Activated T-cell treated with anti-CD3 and anti-CD28 coated beads, Interleukin-2, amount 50 U/mL, for 24 hours (primary cell): ENCODE data around the gene SLC35F1.

Source experiments
- DNase-seq: peaks from one replicate; pipeline ENCODE4 v3.0.0-alpha.2; 2020
- H3K27ac Mint-ChIP-seq: 2 replicates; pipeline ENCODE4 v1.8.0; 2020; ENCODE audit warnings: mild to moderate bottlenecking, mixed read lengths
- H3K27me3 Mint-ChIP-seq: 2 replicates; pipeline ENCODE4 v1.8.0; 2020; ENCODE audit warnings: mixed read lengths
- H3K36me3 Mint-ChIP-seq: 2 replicates; pipeline ENCODE4 v1.8.0; 2020; ENCODE audit warnings: low read depth, mixed read lengths
- H3K4me1 Mint-ChIP-seq: 2 replicates; pipeline ENCODE4 v1.8.0; 2020; ENCODE audit warnings: low read depth, mixed read lengths
- H3K4me3 Mint-ChIP-seq: 2 replicates; pipeline ENCODE4 v1.8.0; 2020; ENCODE audit warnings: mild to moderate bottlenecking, moderate library complexity, mixed read lengths
- H3K9me3 Mint-ChIP-seq: 2 replicates; pipeline ENCODE4 v1.8.0; 2020; ENCODE audit warnings: mixed read lengths

The SLC35F1 gene

GRCh38 chr6:117915846-117916245 lies 8.8 kb downstream of the SLC35F1 start:
- Mint-ChIP-seq H3K27ac (no peak overlapping the region), H3K27me3 (peaks cover 20% of the 10 kb centered on the region), H3K9me3 (no peaks in the 10 kb centered on the region), H3K4me3 (no peak overlapping the region), H3K36me3 (no peaks in the 10 kb centered on the region), H3K4me1 (no peaks in the 10 kb centered on the region)
- no peak for DNase-seq

GRCh38 chr6:117916483-117916882 lies 9.4 kb downstream of the SLC35F1 start:
- H3K4me3 Mint-ChIP-seq, result no peak overlapping the region
- H3K27me3 Mint-ChIP-seq, result peaks cover 20% of the 10 kb centered on the region
- no peaks in the 10 kb centered on the region for H3K36me3 Mint-ChIP-seq
- no peak overlapping the region for H3K27ac Mint-ChIP-seq
- H3K4me1 Mint-ChIP-seq, result no peaks in the 10 kb centered on the region
- no peaks in the 10 kb centered on the region for H3K9me3 Mint-ChIP-seq
- DNase-seq, result no peak

- no peaks in the 10 kb centered on the region for H3K9me3 Mint-ChIP-seq
- no peaks in the 10 kb centered on the region for H3K36me3 Mint-ChIP-seq
- no peak overlapping the region for H3K4me3 Mint-ChIP-seq
- H3K27ac Mint-ChIP-seq, result no peak overlapping the region
- H3K4me1 Mint-ChIP-seq, result no peaks in the 10 kb centered on the region
- no peak for DNase-seq
- peaks cover 15% of the 10 kb centered on the region for H3K27me3 Mint-ChIP-seq
Measured at GRCh38 chr6:117917176-117917575, 10.1 kb downstream of the SLC35F1 start.

- Mint-ChIP-seq H3K36me3 (no peaks in the 10 kb centered on the region), H3K27me3 (peaks cover 6% of the 10 kb centered on the region), H3K4me3 (no peak overlapping the region), H3K4me1 (no peaks in the 10 kb centered on the region), H3K27ac (no peak overlapping the region), H3K9me3 (no peaks in the 10 kb centered on the region)
- DNase-seq, result no peak
Measured at GRCh38 chr6:117918454-117918853, 11.4 kb downstream of the SLC35F1 start.

DNA sequence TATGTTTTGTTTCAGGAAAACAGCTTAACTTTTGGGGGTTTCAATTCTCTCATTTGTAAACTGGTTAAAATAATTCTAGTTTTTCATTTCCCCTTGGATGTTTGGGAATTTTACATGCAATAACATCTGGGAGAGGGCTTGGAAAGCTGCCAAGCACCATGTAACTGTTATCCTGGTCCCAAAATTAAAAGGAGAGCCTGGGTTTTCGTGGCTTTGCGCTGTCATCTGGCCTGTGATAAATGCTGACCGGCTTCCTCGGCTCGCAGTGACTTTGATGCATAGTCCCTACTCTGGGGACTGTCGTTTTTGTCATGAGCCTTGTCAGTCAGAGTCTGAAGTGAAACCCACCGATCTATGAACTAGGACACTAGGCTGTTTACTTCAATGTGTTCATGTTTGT lies 12.2 kb downstream of the SLC35F1 start:
- no peaks in the 10 kb centered on the region for H3K9me3 Mint-ChIP-seq
- H3K27ac Mint-ChIP-seq, result no peak overlapping the region

GRCh38 chr6:117919775-117920729 lies 13.0 kb downstream of the SLC35F1 start:
- Mint-ChIP-seq H3K27me3 (peaks cover 6% of the 10 kb centered on the region), H3K4me3 (no peak overlapping the region), H3K9me3 (no peaks in the 10 kb centered on the region), H3K36me3 (no peaks in the 10 kb centered on the region), H3K27ac (no peak overlapping the region), H3K4me1 (no peaks in the 10 kb centered on the region)
- no peak for DNase-seq

More for the DNA sequence above, 12.2 kb downstream of the SLC35F1 start:
- Mint-ChIP-seq H3K27me3 (peaks cover 6% of the 10 kb centered on the region), H3K36me3 (no peaks in the 10 kb centered on the region), H3K4me1 (no peaks in the 10 kb centered on the region), H3K4me3 (no peak overlapping the region)
- DNase-seq, result no peak

GRCh38 chr6:117924690-117925089 lies 17.6 kb downstream of the SLC35F1 start:
- H3K36me3 Mint-ChIP-seq, result no peaks in the 10 kb centered on the region
- H3K9me3 Mint-ChIP-seq, result peaks cover 15% of the 10 kb centered on the region
- peaks cover 17% of the 10 kb centered on the region for H3K27me3 Mint-ChIP-seq
- no peak overlapping the region for H3K4me3 Mint-ChIP-seq
- H3K27ac Mint-ChIP-seq, result no peak overlapping the region
- no peak for DNase-seq
- no peaks in the 10 kb centered on the region for H3K4me1 Mint-ChIP-seq

DNA sequence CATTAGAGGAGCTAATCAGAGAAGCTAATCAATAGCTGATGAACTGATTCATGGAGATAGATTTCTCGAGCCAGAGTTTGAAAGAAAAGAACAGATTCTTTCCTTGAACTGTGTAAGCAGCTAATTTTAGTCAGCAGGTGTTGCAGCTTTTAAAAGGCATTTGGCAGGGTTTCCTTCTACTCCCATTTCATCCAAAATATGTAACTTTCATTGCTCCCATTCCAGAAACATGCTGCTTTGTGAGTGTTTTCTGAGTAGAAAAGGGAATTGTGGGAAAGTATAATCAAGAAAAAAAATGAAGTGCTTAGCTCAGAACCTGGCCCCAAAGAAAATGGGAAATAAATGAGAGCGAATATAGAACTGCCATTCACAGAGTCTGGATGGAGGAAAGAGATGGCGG lies 20.8 kb downstream of the SLC35F1 start:
- Mint-ChIP-seq H3K4me1 (no peaks in the 10 kb centered on the region), H3K27me3 (peaks cover 10% of the 10 kb centered on the region), H3K4me3 (no peak overlapping the region), H3K36me3 (no peaks in the 10 kb centered on the region), H3K27ac (no peak overlapping the region), H3K9me3 (peaks cover 20% of the 10 kb centered on the region)
- no peak for DNase-seq

GRCh38 chr6:117928833-117929232 lies 21.8 kb downstream of the SLC35F1 start:
- Mint-ChIP-seq H3K4me1 (no peaks in the 10 kb centered on the region), H3K9me3 (peaks cover 20% of the 10 kb centered on the region), H3K27ac (no peak overlapping the region), H3K27me3 (peaks cover 13% of the 10 kb centered on the region), H3K4me3 (no peak overlapping the region), H3K36me3 (no peaks in the 10 kb centered on the region)
- no peak for DNase-seq

DNA sequence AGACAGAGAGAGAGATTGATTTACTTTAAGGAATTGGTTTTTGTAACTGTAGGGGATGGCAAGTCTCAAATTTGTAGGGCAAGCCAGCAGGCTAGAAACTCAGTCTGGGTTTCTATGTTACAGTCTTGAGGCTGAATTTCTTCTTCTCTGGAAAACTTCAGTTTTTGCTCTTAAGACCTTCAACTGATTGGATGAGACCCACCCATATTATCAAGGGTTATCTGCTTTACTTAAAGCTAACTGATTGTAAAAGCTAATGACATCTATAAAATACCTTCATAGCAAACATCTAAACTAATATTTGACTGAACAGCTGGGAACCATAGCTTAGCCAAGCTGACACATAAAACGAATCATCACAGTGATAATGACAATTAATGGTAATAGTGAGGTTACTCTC lies 22.4 kb downstream of the SLC35F1 start:
- H3K27me3 Mint-ChIP-seq, result peaks cover 17% of the 10 kb centered on the region
- H3K9me3 Mint-ChIP-seq, result peaks cover 20% of the 10 kb centered on the region

DNA sequence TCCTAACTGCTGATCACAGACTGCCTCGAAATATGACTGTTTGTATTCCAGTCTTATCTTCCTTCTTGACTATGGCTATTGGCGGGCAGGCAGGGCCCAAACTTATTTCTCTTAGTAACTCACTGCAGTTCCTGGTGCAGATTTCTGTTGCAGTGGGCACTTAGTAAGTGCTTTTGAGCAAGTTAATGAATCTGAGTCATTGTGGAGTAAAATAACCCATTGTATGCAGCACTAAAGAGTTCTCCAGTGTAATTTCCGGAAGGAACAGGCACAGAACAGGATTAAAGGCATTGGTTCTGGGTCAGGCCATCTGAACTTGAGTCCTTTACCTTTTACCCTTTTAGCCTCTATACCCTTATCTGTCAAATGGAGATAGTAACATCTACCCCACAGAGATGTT lies 23.6 kb downstream of the SLC35F1 start:
- H3K27ac Mint-ChIP-seq, result no peak overlapping the region
- no peak overlapping the region for H3K4me3 Mint-ChIP-seq
- no peak for DNase-seq
- no peaks in the 10 kb centered on the region for H3K4me1 Mint-ChIP-seq
- H3K36me3 Mint-ChIP-seq, result no peaks in the 10 kb centered on the region
- H3K27me3 Mint-ChIP-seq, result peaks cover 17% of the 10 kb centered on the region
- H3K9me3 Mint-ChIP-seq, result peaks cover 20% of the 10 kb centered on the region

More for the DNA sequence above, 22.4 kb downstream of the SLC35F1 start:
- no peak for DNase-seq
- no peaks in the 10 kb centered on the region for H3K36me3 Mint-ChIP-seq
- H3K27ac Mint-ChIP-seq, result no peak overlapping the region
- no peaks in the 10 kb centered on the region for H3K4me1 Mint-ChIP-seq
- H3K4me3 Mint-ChIP-seq, result no peak overlapping the region

- Mint-ChIP-seq H3K4me3 (no peak overlapping the region), H3K27me3 (peaks cover 11% of the 10 kb centered on the region), H3K9me3 (peaks cover 20% of the 10 kb centered on the region), H3K27ac (no peak overlapping the region), H3K4me1 (no peaks in the 10 kb centered on the region), H3K36me3 (no peaks in the 10 kb centered on the region)
- DNase-seq, result no peak
Measured at GRCh38 chr6:117932001-117932400, 24.9 kb downstream of the SLC35F1 start.

GRCh38 chr6:117932676-117933075 lies 25.6 kb downstream of the SLC35F1 start:
- no peak overlapping the region for H3K27ac Mint-ChIP-seq
- peaks cover 17% of the 10 kb centered on the region for H3K9me3 Mint-ChIP-seq
- H3K4me1 Mint-ChIP-seq, result no peaks in the 10 kb centered on the region
- no peak for DNase-seq
- no peaks in the 10 kb centered on the region for H3K36me3 Mint-ChIP-seq
- peaks cover 11% of the 10 kb centered on the region for H3K27me3 Mint-ChIP-seq
- no peak overlapping the region for H3K4me3 Mint-ChIP-seq

GRCh38 chr6:117933471-117933870 lies 26.4 kb downstream of the SLC35F1 start:
- no peaks in the 10 kb centered on the region for H3K4me1 Mint-ChIP-seq
- peaks cover 15% of the 10 kb centered on the region for H3K9me3 Mint-ChIP-seq
- H3K4me3 Mint-ChIP-seq, result no peak overlapping the region
- H3K36me3 Mint-ChIP-seq, result no peaks in the 10 kb centered on the region
- DNase-seq, result no peak
- H3K27me3 Mint-ChIP-seq, result peaks cover 10% of the 10 kb centered on the region
- no peak overlapping the region for H3K27ac Mint-ChIP-seq

DNA sequence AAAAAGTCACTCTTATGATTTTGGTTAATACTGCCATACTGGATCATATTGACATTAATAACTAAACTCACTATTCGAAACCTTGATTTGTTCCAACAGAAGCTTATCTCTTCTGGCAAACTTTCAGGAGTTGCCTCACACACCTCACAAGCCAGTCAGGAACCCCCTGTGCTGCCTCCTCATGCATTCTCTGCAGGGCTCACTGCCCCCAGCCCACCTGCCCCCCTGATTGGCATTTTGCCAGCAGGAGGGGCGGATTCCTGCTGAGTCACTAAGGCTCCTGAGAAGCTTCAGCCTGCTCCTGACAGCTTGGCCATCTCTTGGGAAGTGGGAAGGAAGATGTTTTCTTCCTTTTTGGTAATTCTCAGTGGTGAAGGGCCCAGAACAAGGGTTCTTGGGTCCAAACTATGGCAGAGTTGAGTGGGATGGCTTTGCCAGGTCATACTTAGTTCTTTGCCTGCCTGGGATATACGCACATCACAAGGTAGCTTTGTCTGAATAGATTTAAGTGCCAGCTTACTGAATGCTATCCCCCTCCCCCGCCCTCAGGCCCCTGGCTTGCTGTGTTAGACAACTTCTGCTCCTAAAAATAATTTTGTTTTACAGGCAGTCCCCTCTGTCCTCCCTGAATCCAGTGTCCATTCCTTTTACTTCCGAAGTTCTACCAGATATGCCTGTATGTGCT lies 31.4 kb downstream of the SLC35F1 start:
- H3K4me3 Mint-ChIP-seq, result no peak overlapping the region
- no peaks in the 10 kb centered on the region for H3K4me1 Mint-ChIP-seq
- H3K27ac Mint-ChIP-seq, result no peak overlapping the region
- H3K36me3 Mint-ChIP-seq, result no peaks in the 10 kb centered on the region
- no peaks in the 10 kb centered on the region for H3K9me3 Mint-ChIP-seq
- no peak for DNase-seq
- peaks cover 22% of the 10 kb centered on the region for H3K27me3 Mint-ChIP-seq
